A673 (cell line): Measurements from ENCODE around the gene CAPG. TPM values are rescaled to one million over a fixed set of nuclear protein-coding genes. Genes with fewer than 3 reads are reported as not detected.

Source experiments
- BruUV-seq: library from RNA; stranded (reverse); fragments of 400-500 nt; replicated peaks from 2 replicates; lab custom pipeline; 2021; lab: Mats Ljungman, UMichigan
- CTCF ChIA-PET: fragments of 300-600 bp; sonication (Branson Sonifier 250); formaldehyde crosslinking; loops from one replicate; lab custom pipeline; 2022; ENCODE audit warnings: antibody characterized with exemption; lab: Charles Lee
- POLR2A ChIA-PET: fragments of 300-600 bp; sonication (Branson Sonifier 250); formaldehyde crosslinking; loops from one replicate; lab custom pipeline; 2022; ENCODE audit warnings: antibody characterized with exemption; ENCODE audit not compliant: low non-redundant PET; lab: Charles Lee
- DNase-seq: peaks from one replicate; pipeline ENCODE4 v3.0.0-alpha.2; 2015; ENCODE audit warnings: low spot score
- H3K27ac ChIP-seq: fragments of 200-600 bp; sonication (generic); 2 replicates; pipeline ENCODE4 v1.5.1; 2016; ENCODE audit warnings: mixed run types, low read depth, mild to moderate bottlenecking, mixed read lengths, antibody characterized with exemption, low read length; ENCODE audit not compliant: poor library complexity, severe bottlenecking
- H3K27me3 ChIP-seq: fragments of 200-600 bp; sonication (generic); replicated peaks from 2 replicates; pipeline ENCODE4 v1.6.1; 2017; ENCODE audit warnings: mixed run types, low read depth, mild to moderate bottlenecking, mixed read lengths, antibody characterized with exemption, low read length; ENCODE audit not compliant: insufficient read depth, poor library complexity
- H3K36me3 ChIP-seq: fragments of 200-600 bp; sonication (generic); 2 replicates; pipeline ENCODE4 v1.6.1; 2016; ENCODE audit warnings: mixed run types, mild to moderate bottlenecking, mixed read lengths, antibody characterized with exemption, low read length; ENCODE audit not compliant: insufficient read depth, poor library complexity, severe bottlenecking
- H3K4me1 ChIP-seq: fragments of 200-600 bp; sonication (generic); 2 replicates; pipeline ENCODE4 v1.6.1; 2017; ENCODE audit warnings: mixed run types, mild to moderate bottlenecking, mixed read lengths, antibody characterized with exemption, low read length; ENCODE audit not compliant: insufficient read depth, poor library complexity, severe bottlenecking
- H3K4me3 ChIP-seq: fragments of 200-600 bp; sonication (generic); 2 replicates; pipeline ENCODE4 v1.5.1; 2016; ENCODE audit warnings: low read depth, mixed run types, mild to moderate bottlenecking, mixed read lengths, low read length; ENCODE audit not compliant: poor library complexity, severe bottlenecking
- H3K9me3 ChIP-seq: fragments of 200-600 bp; sonication (generic); 2 replicates; pipeline ENCODE4 v1.6.1; 2016; ENCODE audit warnings: mixed run types, low read depth, mild to moderate bottlenecking, mixed read lengths, antibody characterized with exemption, low read length; ENCODE audit not compliant: poor library complexity, severe bottlenecking
- CTCF ChIP-seq: fragments of 300-800, 200-600 bp; sonication (generic); conservative IDR thresholded peaks from 2 replicates; pipeline ENCODE4 v1.5.1; 2017; ENCODE audit warnings: low read depth, mild to moderate bottlenecking, antibody characterized with exemption, low read length, moderate library complexity, mixed read lengths
- EZH2 ChIP-seq: fragments of 200-600 bp; sonication (generic); IDR thresholded peaks from 2 replicates; pipeline ENCODE4 v1.6.1; 2017; ENCODE audit warnings: borderline replicate concordance, low read depth, mild to moderate bottlenecking, mixed read lengths, antibody characterized with exemption, low read length; ENCODE audit not compliant: poor library complexity, severe bottlenecking
- intact Hi-C: fragments of 100-400 bp; cut with micrococcal nuclease; formaldehyde crosslinking; loops from one replicate; pipeline ENCODE4 v1.10.0; 2022; ENCODE audit not compliant: unreplicated experiment
- total RNA-seq: library from RNA; stranded (reverse); gene quantifications from 2 replicates; pipeline ENCODE4 v1.2.3, GENCODE V29; 2021

CAPG gene
- total RNA-seq, 1 experiment from 2014 or later = 156 TPM

DNA sequence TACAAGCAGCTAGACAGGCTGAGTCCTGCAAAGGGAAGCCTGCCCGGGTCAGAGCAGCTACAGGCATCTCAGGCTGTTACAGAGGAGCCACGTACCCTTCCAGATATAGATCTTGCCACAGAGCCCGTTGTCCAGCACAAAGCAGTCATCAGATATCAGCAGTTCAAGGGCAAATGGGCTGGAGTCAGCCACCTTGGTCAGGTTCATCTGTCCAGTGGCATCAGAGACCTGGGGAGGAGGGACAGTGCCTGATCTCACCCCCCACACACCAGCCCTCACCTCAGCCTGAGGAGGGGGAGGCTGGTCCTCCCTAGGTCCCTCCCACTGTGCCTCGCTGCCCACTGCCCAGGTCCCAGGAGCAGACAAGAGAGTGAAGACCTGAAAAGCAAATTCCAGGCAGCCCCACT is 12.2 kb downstream of the CAPG start:
- TF ChIP-seq CTCF = no peak
- TF ChIP-seq EZH2 = no peak
- no peak overlapping the region for H3K27ac ChIP-seq
- ChIA-PET POLR2A (no interaction called here), CTCF (no interaction called here)
- no peak for DNase-seq
- H3K27me3 ChIP-seq = no peaks in the 10 kb centered on the region
- H3K4me1 ChIP-seq = no peaks in the 10 kb centered on the region
- H3K9me3 ChIP-seq = no peaks in the 10 kb centered on the region
- no TSS peak for BruUV-seq
- no peak overlapping the region for H3K4me3 ChIP-seq
- peaks cover 9% of the 10 kb centered on the region for H3K36me3 ChIP-seq
- intact Hi-C loops = no loop called here

DNA sequence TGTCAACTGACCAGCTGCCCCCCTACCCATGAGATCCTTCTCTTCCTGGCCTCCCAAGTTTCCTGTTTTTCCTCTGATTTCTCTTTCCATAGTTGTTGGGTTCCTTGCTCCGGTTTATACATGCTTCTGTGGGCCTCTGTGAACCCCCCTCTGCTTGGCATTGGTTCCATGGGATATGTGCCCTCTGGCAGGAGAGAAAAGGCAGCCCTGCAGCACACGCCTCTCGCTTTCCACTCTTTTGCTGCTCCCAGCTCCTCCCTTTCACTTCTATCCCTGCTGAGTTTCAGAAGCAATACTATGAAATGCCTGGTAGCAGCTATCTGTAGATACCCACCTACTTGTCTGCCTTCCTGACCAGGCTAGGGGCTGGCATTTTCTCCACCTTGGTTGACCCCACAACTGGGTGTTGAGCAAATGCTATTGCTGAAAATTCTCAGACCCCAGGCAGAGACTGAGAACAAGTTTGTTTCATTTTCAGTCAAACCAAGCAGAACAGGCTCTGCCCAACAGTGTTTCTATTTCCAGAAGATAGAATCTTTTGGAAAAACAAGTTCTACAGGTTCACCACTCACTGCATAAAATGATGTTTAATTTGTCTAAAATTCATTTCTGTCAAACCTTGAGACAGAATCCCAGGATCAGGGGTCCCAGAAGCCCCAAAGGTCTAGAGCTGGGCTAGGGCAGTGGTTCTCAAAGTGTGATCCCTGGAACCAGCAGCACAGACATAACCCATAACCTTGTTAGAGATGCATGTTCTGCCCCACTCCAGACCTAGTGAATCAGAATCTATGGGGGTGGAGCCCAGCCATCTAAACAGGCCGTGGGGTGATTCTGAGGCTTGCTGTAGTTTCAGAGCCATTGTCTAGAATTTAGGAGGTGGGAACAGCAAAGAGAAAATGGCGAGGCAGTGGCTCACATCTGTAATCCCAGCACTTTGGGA is 13.4 kb downstream of the CAPG start:
- H3K36me3 ChIP-seq = peaks cover 9% of the 10 kb centered on the region
- intact Hi-C loops = no loop called here
- TF ChIP-seq EZH2 (no peak), CTCF (no peak)
- POLR2A ChIA-PET = interaction anchor here (0.6 kb wide), 1 partner anchor 150 kb away, joined by 3 read pairs; no protein-coding TSS in a partner anchor
- BruUV-seq = no TSS peak
- H3K27me3 ChIP-seq = no peaks in the 10 kb centered on the region
- no peaks in the 10 kb centered on the region for H3K9me3 ChIP-seq
- H3K27ac ChIP-seq = no peak overlapping the region
- H3K4me1 ChIP-seq = no peaks in the 10 kb centered on the region
- H3K4me3 ChIP-seq = no peak overlapping the region
- DNase-seq = no peak
- CTCF ChIA-PET = no interaction called here

DNA sequence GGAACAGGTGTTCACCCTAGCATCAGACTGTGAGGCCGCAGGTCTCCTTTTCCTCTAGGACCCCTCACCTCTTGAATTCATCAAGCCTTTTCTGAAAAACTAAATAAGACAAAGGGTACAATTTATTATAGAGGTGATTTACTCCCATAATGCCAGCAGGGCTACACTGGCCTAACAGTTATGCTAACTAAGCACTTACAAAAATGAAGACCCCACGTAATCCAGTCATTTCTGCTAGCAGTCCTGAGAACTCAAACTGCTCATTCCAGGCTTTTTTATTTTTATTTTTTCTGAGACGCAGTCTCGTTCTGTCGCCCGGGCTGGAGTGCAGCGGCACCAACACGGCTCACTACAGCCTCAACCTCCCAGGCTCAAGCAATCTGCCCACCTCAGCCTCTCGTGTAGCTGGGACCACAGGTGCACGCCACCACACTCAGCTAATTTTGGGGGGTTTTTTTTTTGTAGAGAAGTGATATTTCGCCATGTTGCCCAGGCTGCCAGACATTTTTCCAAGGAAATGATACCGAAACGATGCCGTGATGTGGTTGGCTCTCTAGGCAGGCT is 14.2 kb downstream of the CAPG start:
- intact Hi-C loops = no loop called here
- BruUV-seq = no TSS peak
- DNase-seq = no peak
- TF ChIP-seq EZH2 = no peak
- TF ChIP-seq CTCF = no peak
- peaks cover 5% of the 10 kb centered on the region for H3K36me3 ChIP-seq
- H3K27ac ChIP-seq = no peak overlapping the region
- ChIA-PET CTCF (no interaction called here), POLR2A (interaction anchor here (0.6 kb wide), 1 partner anchor 151 kb away, joined by 3 read pairs; no protein-coding TSS in a partner anchor)
- no peaks in the 10 kb centered on the region for H3K27me3 ChIP-seq
- no peaks in the 10 kb centered on the region for H3K4me1 ChIP-seq
- H3K4me3 ChIP-seq = no peak overlapping the region
- H3K9me3 ChIP-seq = no peaks in the 10 kb centered on the region
